BLaER1 treated with 17β-estradiol and CSF1 and Interleukin-3, amounts not matched to agents 10 nM and 100 nM (cell line): ENCODE results near the gene TCF4.
A peak's percentile ranks its signal among the peaks of the same experiment; 100 is the strongest.

ENCODE experiments used
- H3K27ac ChIP-seq, 11 experiments: shearing (Covaris generic); formaldehyde crosslinking; 2 replicates each; pipeline ENCODE4 v1.8.1; 2022
- H3K27me3 ChIP-seq, 11 experiments: shearing (Covaris generic); formaldehyde crosslinking; 2 replicates each; pipeline ENCODE4 v1.8.1; 2022
- H3K36me3 ChIP-seq, 11 experiments: shearing (Covaris generic); formaldehyde crosslinking; 2 replicates each; pipeline ENCODE4 v1.8.1; 2022
- H3K4me1 ChIP-seq, 10 experiments: shearing (Covaris generic); formaldehyde crosslinking; 2 replicates each; pipeline ENCODE4 v1.8.1; 2022
- H3K4me2 ChIP-seq, 11 experiments: shearing (Covaris generic); formaldehyde crosslinking; 2 replicates each; pipeline ENCODE4 v1.8.1; 2022
- H3K4me3 ChIP-seq, 10 experiments: shearing (Covaris generic); formaldehyde crosslinking; 2 replicates each; pipeline ENCODE4 v1.8.1; 2022
- H3K9ac ChIP-seq, 11 experiments: shearing (Covaris generic); formaldehyde crosslinking; 2 replicates each; pipeline ENCODE4 v1.8.1; 2022
- H3K9me3 ChIP-seq, 11 experiments: shearing (Covaris generic); formaldehyde crosslinking; replicated peaks in 1 of 11; 2 replicates each; pipeline ENCODE4 v1.8.1; 2022
- H4K20me1 ChIP-seq, 11 experiments: shearing (Covaris generic); formaldehyde crosslinking; 2 replicates each; pipeline ENCODE4 v1.8.1; 2022
- Cebpa-rat ChIP-seq, 11 experiments: shearing (Covaris generic); IDR thresholded peaks; 2 replicates each; pipeline ENCODE4 v1.8.1; 2022

The TCF4 gene

DNA sequence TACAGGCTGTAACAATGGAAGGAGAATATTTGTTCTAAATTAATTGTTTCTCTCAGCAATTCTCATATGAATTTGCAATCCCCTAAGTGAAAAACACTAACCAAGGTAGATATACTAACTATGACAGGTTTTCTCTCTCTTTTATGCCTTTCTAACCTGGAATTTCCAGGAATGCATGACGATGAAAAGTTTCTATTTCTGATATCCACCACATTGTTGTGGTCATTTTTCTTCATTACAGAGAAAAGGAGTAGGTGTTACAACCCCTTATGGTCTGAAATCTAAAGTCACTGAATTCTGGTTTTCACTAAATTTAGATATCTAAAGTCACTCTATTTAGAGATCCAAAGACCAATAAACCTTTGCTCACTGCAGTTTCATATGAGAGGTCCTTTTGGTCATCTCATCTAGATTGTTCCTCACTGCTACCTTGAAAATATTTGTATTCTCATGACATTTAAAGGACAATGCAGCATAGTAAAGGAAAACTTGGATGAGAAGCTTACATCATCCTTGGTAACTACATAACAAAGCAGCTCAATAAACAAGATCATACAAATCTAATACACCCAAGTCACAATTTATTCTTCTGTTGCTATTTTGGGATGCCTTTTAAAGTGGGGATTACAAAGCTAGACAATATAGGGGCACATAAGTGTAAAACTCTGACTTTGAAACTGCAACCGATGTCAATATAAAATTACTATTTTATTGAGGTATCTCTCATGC, 85.8 kb downstream of the TCF4 start:
- no peak for TF ChIP-seq Cebpa-rat (IDR thresholded peaks at IDR 0.05)
- peaks cover 65 to 98% (median 90%) of the 10 kb centered on the region in 10 experiments for H3K4me1 ChIP-seq
- no peak overlapping the region for H3K4me3 ChIP-seq
- H3K9ac ChIP-seq, result peak overlapping the region; percentile 3 to 63 (median 38); a peak in 17 of 22 replicates
- peaks cover 0 to 49% (median 4%) of the 10 kb centered on the region in 11 experiments; a peak in 7 of 22 replicates for H4K20me1 ChIP-seq
- peaks cover 0 to 50% (median 24%) of the 10 kb centered on the region in 11 experiments; a peak in 14 of 22 replicates for H3K36me3 ChIP-seq
- peaks cover 0 to 17% (median 11%) of the 10 kb centered on the region in 11 experiments; a peak in 10 of 22 replicates for H3K9me3 ChIP-seq
- peak overlapping the region; percentile 50 to 87 (median 69) for H3K4me2 ChIP-seq
- H3K27ac ChIP-seq, result peak overlapping the region in 10 of 11 experiments; percentile 15 to 68 (median 60); a peak in 19 of 22 replicates
- H3K27me3 ChIP-seq, result no peaks in the 10 kb centered on the region

DNA sequence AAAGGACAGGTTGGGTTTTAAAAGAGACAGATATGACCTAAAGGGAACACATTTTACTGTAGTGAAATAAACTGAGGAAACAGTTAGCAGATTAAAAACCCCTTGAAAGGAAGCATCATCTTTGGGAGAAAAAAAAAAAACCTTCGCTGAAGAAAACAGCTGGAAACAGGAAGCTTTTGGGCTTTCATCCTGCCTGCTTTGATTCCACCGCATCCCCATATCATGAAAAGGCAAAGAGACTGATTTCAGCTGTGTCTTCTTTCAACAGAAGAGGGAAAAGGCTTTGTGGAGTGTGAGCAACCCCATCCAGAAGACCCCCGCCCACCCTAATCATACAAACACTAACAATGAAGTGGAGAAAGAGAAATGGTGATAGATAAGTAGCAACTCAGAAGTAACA, 86.4 kb downstream of the TCF4 start:
- Histone ChIP-seq H3K4me1 (peaks cover 64 to 98% (median 87%) of the 10 kb centered on the region in 10 experiments), H3K4me2 (peak overlapping the region; percentile 50 to 87 (median 69)), H3K27me3 (no peaks in the 10 kb centered on the region), H3K36me3 (peaks cover 0 to 50% (median 24%) of the 10 kb centered on the region in 11 experiments; a peak in 14 of 22 replicates), H3K27ac (peak overlapping the region in 10 of 11 experiments; percentile 15 to 68 (median 60); a peak in 19 of 22 replicates), H3K9me3 (peaks cover 0 to 17% (median 11%) of the 10 kb centered on the region in 11 experiments; a peak in 10 of 22 replicates), H3K9ac (peak overlapping the region; percentile 3 to 63 (median 38); a peak in 18 of 22 replicates), H4K20me1 (peaks cover 0 to 54% (median 4%) of the 10 kb centered on the region in 11 experiments; a peak in 7 of 22 replicates), H3K4me3 (no peak overlapping the region; a peak in 2 of 20 replicates)
- no peak for TF ChIP-seq Cebpa-rat (IDR thresholded peaks at IDR 0.05)

DNA sequence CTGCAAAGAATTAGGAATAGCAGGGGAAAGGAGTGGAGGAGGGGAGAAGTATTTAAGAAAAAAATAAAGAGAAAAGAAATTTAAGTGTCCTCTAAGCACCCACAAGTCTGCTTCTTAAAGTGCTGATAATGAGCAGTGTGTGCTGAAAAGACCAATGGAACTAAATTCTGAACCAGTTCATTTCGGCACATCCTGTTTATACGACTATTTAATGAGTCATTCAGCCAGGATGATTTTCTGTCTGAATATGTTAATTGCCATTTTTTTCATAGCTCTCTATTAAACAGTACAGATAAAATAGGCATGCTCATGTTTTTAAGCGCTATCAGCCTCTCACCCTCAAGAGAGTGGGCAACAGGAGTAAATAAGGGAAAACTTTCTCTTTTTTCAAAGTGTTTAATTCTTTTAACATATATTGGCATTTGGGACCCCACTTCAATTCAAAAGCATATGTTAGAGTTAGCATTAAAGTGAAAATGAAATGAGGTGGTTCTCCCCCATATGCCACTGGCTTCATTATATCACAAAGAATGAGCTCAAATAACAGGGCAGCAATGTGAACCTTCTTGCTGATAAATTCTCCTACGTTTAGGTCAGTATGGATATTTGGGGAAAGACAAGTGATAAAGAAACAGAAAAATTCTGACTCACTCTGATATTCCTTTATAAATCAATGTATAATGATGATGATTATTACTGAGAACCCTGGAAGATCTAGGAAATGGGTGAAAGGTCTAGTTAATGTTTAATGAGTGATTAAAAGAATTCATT, 87.5 kb downstream of the TCF4 start:
- H3K27me3 ChIP-seq, result no peaks in the 10 kb centered on the region
- H3K4me3 ChIP-seq, result no peak overlapping the region
- H3K36me3 ChIP-seq, result peaks cover 0 to 58% (median 25%) of the 10 kb centered on the region in 11 experiments; a peak in 14 of 22 replicates
- H3K4me2 ChIP-seq, result peak overlapping the region; percentile 38 to 87 (median 69); a peak in 21 of 22 replicates
- H3K9ac ChIP-seq, result peak overlapping the region in 3 of 11 experiments; percentile 8 to 39 (median 32); a peak in 3 of 22 replicates
- no peak for TF ChIP-seq Cebpa-rat (IDR thresholded peaks at IDR 0.05)
- peaks cover 61 to 98% (median 87%) of the 10 kb centered on the region in 10 experiments for H3K4me1 ChIP-seq
- H3K27ac ChIP-seq, result peak overlapping the region in 9 of 11 experiments; percentile 36 to 68 (median 58); a peak in 15 of 22 replicates
- H3K9me3 ChIP-seq, result peaks cover 0 to 17% (median 11%) of the 10 kb centered on the region in 11 experiments; a peak in 10 of 22 replicates
- peaks cover 0 to 64% (median 4%) of the 10 kb centered on the region in 11 experiments; a peak in 7 of 22 replicates for H4K20me1 ChIP-seq

DNA sequence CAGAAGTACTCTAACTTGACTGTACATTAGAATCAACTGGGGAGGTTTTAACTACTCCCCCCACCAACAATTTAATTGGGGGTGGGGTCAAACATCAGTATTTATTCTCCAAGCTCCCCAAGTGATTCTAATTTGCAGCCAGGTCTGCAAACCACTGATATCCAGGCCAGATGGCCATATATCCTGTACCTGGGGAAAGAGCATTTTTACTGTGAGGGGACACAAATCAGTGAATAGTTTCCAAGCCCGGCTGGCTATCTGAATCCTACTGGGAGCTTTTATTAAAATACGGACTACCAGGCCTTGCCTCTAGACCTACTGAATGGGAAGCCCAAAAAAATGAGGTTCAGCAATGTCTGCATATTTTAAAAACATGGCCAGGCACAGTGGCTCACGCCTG, 88.5 kb downstream of the TCF4 start:
- Histone ChIP-seq H3K36me3 (peaks cover 0 to 55% (median 20%) of the 10 kb centered on the region in 11 experiments; a peak in 14 of 22 replicates), H3K9me3 (peaks cover 0 to 11% (median 6%) of the 10 kb centered on the region in 11 experiments; a peak in 10 of 22 replicates), H3K27ac (peak overlapping the region in 9 of 11 experiments; percentile 36 to 68 (median 58); a peak in 14 of 22 replicates), H3K4me1 (peaks cover 61 to 100% (median 86%) of the 10 kb centered on the region in 10 experiments), H4K20me1 (peaks cover 0 to 74% (median 5%) of the 10 kb centered on the region in 11 experiments; a peak in 7 of 22 replicates), H3K27me3 (no peaks in the 10 kb centered on the region), H3K9ac (no peak overlapping the region), H3K4me3 (no peak overlapping the region), H3K4me2 (peak overlapping the region; percentile 38 to 87 (median 69); a peak in 20 of 22 replicates)
- TF ChIP-seq Cebpa-rat (IDR thresholded peaks at IDR 0.05), result no peak

DNA sequence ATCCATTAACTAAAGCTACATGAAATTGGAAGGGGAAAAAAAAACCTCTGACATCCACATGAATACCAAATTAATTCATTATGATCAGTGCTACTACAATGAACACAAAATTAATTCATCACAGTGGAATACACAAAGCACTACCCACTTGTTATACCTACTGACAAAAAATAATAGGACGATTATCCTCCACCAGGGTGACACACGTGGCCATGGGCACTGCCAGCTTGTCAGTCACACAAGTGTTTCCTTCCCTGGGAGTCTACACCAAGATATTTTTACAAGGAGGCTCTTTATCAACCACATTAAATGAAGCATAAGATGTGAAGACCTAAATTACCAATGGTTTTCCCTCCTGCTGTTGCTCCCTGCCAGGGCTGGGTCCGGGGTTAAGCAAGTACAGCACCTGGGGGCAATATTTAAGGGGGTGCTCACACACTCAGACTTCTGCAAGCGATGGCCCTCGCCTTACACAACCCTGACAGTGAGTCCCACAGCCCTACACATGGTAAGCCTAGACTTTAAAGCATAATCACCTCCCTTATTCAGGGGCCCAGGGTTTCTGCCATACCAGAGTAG, 90.1 kb downstream of the TCF4 start:
- H3K4me3 ChIP-seq, result no peak overlapping the region
- peaks cover 0 to 90% (median 6%) of the 10 kb centered on the region in 11 experiments; a peak in 7 of 22 replicates for H4K20me1 ChIP-seq
- peaks cover 0 to 41% (median 10%) of the 10 kb centered on the region in 11 experiments; a peak in 9 of 22 replicates for H3K36me3 ChIP-seq
- TF ChIP-seq Cebpa-rat (IDR thresholded peaks at IDR 0.05), result 0 out of 22 replicates have a peak, but pooled peaks of 1 of the 11 experiments have one; percentile 12
- H3K27me3 ChIP-seq, result no peaks in the 10 kb centered on the region
- peak overlapping the region; percentile 4 to 87 (median 67); a peak in 20 of 22 replicates for H3K4me2 ChIP-seq
- peak overlapping the region in 8 of 11 experiments; percentile 10 to 68 (median 52); a peak in 13 of 22 replicates for H3K27ac ChIP-seq
- peak overlapping the region in 2 of 11 experiments; percentile 6 to 52; a peak in 4 of 22 replicates for H3K9ac ChIP-seq
- H3K9me3 ChIP-seq, result no peaks in the 10 kb centered on the region
- H3K4me1 ChIP-seq, result peaks cover 62 to 99% (median 85%) of the 10 kb centered on the region in 10 experiments

DNA sequence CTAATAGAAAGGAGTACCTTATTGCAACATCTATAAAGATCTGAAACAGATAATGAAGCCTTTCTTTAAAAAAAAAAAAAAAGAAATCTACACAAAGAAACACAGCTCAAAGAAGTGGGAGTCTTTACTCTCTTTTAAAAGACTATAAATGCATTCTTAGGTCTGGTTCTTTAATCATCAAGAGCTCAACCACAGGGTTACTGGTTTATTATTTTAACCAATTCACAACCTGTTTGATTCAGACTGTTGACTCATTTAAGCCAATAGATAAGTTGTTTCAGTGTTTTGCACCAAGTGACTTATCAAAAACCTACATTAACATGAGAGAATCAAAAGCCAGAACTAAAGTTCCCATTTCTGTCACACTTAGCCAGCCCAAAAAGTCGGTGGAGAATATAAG, 93.1 kb downstream of the TCF4 start:
- peak overlapping the region in 4 of 11 experiments; percentile 27 to 74 (median 39); a peak in 8 of 22 replicates for H3K4me2 ChIP-seq
- no peak overlapping the region for H3K4me3 ChIP-seq
- H3K27me3 ChIP-seq, result no peaks in the 10 kb centered on the region
- H4K20me1 ChIP-seq, result peaks cover 0 to 97% (median 25%) of the 10 kb centered on the region in 11 experiments; a peak in 9 of 22 replicates
- no peak for TF ChIP-seq Cebpa-rat (IDR thresholded peaks at IDR 0.05)
- H3K9ac ChIP-seq, result no peak overlapping the region
- H3K9me3 ChIP-seq, result no peaks in the 10 kb centered on the region
- peaks cover 57 to 99% (median 85%) of the 10 kb centered on the region in 10 experiments for H3K4me1 ChIP-seq
- H3K36me3 ChIP-seq, result peaks cover 0 to 31% (median 9%) of the 10 kb centered on the region in 11 experiments; a peak in 8 of 22 replicates
- no peak overlapping the region; a peak in 1 of 22 replicates for H3K27ac ChIP-seq

DNA sequence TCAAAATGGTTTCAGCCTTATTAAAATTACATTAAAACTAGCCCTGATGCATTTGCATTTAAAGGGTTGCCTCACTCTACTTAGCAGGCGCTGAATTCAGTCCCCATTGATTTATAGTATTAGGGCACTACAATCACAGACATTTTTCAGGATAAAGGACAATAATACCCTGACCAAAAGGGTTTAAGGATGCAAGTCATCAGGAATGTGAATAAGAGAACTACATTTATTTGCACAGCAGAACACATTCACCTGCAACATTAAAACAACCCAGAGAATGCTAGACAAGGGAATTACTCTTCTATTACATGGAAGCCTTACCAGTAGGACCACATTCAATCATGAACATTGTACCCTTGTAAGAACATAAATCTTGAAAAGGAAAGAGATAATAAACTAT, 93.6 kb downstream of the TCF4 start:
- TF ChIP-seq Cebpa-rat (IDR thresholded peaks at IDR 0.05), result no peak
- Histone ChIP-seq H4K20me1 (peaks cover 0 to 97% (median 29%) of the 10 kb centered on the region in 11 experiments; a peak in 9 of 22 replicates), H3K27ac (no peak overlapping the region; a peak in 1 of 22 replicates), H3K4me2 (peak overlapping the region in 9 of 11 experiments; percentile 5 to 74 (median 25); a peak in 11 of 22 replicates), H3K27me3 (no peaks in the 10 kb centered on the region), H3K4me1 (peaks cover 57 to 99% (median 85%) of the 10 kb centered on the region in 10 experiments), H3K9ac (no peak overlapping the region), H3K9me3 (no peaks in the 10 kb centered on the region), H3K4me3 (no peak overlapping the region), H3K36me3 (peaks cover 0 to 27% (median 5%) of the 10 kb centered on the region in 11 experiments; a peak in 7 of 22 replicates)
